Esophagus squamous epithelium (tissue), 5 donors: Measurements from ENCODE around the gene ATP5F1B. TPM values are rescaled to one million over a fixed set of nuclear protein-coding genes. Genes with fewer than 3 reads are reported as not detected.

Experiments
- DNase-seq: peaks from one replicate; lab custom pipeline; 2025; lab: John Stamatoyannopoulos, UW
- H3K27ac ChIP-seq, 4 donors: fragments of 200-600 bp; sonication (generic); one replicate each; pipeline ENCODE4 v1.5.1; 2016 to 2019; ENCODE audit warnings: mild to moderate bottlenecking in 1 of 4
- H3K27me3 ChIP-seq, 4 donors: fragments of 200-600 bp; sonication (generic); 1 replicate in 3 of 4; 2 replicates in 1 of 4; pipeline versions ENCODE4 v1.5.1 to v1.6.0; 2017 to 2021; ENCODE audit warnings: antibody characterized with exemption in 1 of 4
- H3K36me3 ChIP-seq, 3 donors: fragments of 200-600 bp; sonication (generic); one replicate each; pipeline ENCODE4 v1.5.1; 2016 to 2019
- H3K4me1 ChIP-seq, 3 donors: fragments of 200-600 bp; sonication (generic); one replicate each; pipeline ENCODE4 v1.5.1; 2017 to 2019
- H3K4me3 ChIP-seq, 4 donors: fragments of 200-600 bp; sonication (generic); 1 replicate in 3 of 4; 2 replicates in 1 of 4; pipeline ENCODE4 v1.5.1; 2016 to 2019; ENCODE audit warnings: mild to moderate bottlenecking in 2 of 4, moderate library complexity in 1 of 4
- H3K9me3 ChIP-seq, 3 donors: fragments of 200-600 bp; sonication (generic); one replicate each; pipeline ENCODE4 v1.5.1; 2016 to 2019
- CTCF ChIP-seq, 6 experiments: fragments of 450-650 bp in 4 of 6; fragments of 200-600 bp in 2 of 6; sonication (generic) in 2 of 6; IDR thresholded peaks; one replicate each; pipeline ENCODE4 v1.5.1; 2016 to 2019; ENCODE audit warnings: antibody characterized with exemption in 6 of 6, mild to moderate bottlenecking in 4 of 6, moderate library complexity in 4 of 6
- POLR2A ChIP-seq, 4 donors: fragments of 450-650 bp; IDR thresholded peaks; one replicate each; pipeline ENCODE4 v1.6.1; 2017; ENCODE audit warnings: antibody characterized with exemption in 4 of 4, mild to moderate bottlenecking in 4 of 4, moderate library complexity in 3 of 4
- WGBS, 2 donors: methylation state at CpG; one replicate each; pipeline ENCODE4 v1.1.5; 2018; 5-methylcytosine and 5-hydroxymethylcytosine counted together
- intact Hi-C: fragments of 100-400 bp; cut with DNase I; formaldehyde crosslinking; loops from one replicate; pipeline ENCODE4 v1.15.0; 2022
- total RNA-seq, 4 donors: library from RNA; depleted of rRNA; stranded (reverse); fragments of >200 nt; gene quantifications; one replicate each; pipeline ENCODE4 v1.1.0, GENCODE V29; 2016
- donor health status: DM: yes; HTN: yes; CAD: no.

The ATP5F1B gene
- total RNA-seq, 4 donors from 2014 or later = 337 to 726 (median 526) TPM

GRCh38 chr12:56599797-56600196 is 46.0 kb downstream of the ATP5F1B start:
- intact Hi-C loops = no loop called here
- Histone ChIP-seq H3K27ac (peak overlapping the region in 1 of 4 donors; percentile 27), H3K4me1 (no peaks in the 10 kb centered on the region), H3K27me3 (no peaks in the 10 kb centered on the region), H3K9me3 (no peaks in the 10 kb centered on the region), H3K36me3 (peaks cover 55 to 100% (median 72%) of the 10 kb centered on the region in 3 donors), H3K4me3 (no peak overlapping the region)
- no peak for DNase-seq
- TF ChIP-seq POLR2A (IDR thresholded peaks at IDR 0.05) (no peak), CTCF (IDR thresholded peaks at IDR 0.05) (no peak)
- 33 to 90% methylated on average over 2 to 7 of the region's 10 CpGs for WGBS, 2 donors

- Histone ChIP-seq H3K4me1 (peaks cover 0 to 6% (median 0%) of the 10 kb centered on the region in 3 donors), H3K27ac (peak overlapping the region in 1 of 4 donors; percentile 27), H3K36me3 (peaks cover 49 to 93% (median 64%) of the 10 kb centered on the region in 3 donors), H3K9me3 (no peaks in the 10 kb centered on the region), H3K27me3 (no peaks in the 10 kb centered on the region), H3K4me3 (no peak overlapping the region)
- no peak for TF ChIP-seq CTCF (IDR thresholded peaks at IDR 0.05)
- no peak for TF ChIP-seq POLR2A (IDR thresholded peaks at IDR 0.05)
- intact Hi-C loops = no loop called here
- 85 to 98% methylated on average over 6 to 15 of the region's 15 CpGs for WGBS, 2 donors
- no peak for DNase-seq
Measured at GRCh38 chr12:56599041-56599440, 46.7 kb downstream of the ATP5F1B start.

GRCh38 chr12:56596815-56597214 is 49.0 kb downstream of the ATP5F1B start:
- WGBS, 2 donors = 59 to 87% methylated on average over 1 to 2 of the region's 3 CpGs
- TF ChIP-seq CTCF (IDR thresholded peaks at IDR 0.05) = no peak
- no peak for TF ChIP-seq POLR2A (IDR thresholded peaks at IDR 0.05)
- Histone ChIP-seq H3K4me3 (no peak overlapping the region), H3K27ac (peak overlapping the region in 1 of 4 donors; percentile 14), H3K4me1 (peaks cover 0 to 9% (median 0%) of the 10 kb centered on the region in 3 donors), H3K36me3 (peaks cover 38 to 74% (median 43%) of the 10 kb centered on the region in 3 donors), H3K9me3 (no peaks in the 10 kb centered on the region), H3K27me3 (no peaks in the 10 kb centered on the region)
- intact Hi-C loops = no loop called here
- no peak for DNase-seq

- Histone ChIP-seq H3K9me3 (no peaks in the 10 kb centered on the region), H3K27ac (peak overlapping the region in 3 of 4 donors; percentile 28 to 66 (median 42)), H3K4me3 (no peak overlapping the region), H3K4me1 (peaks cover 0 to 14% (median 0%) of the 10 kb centered on the region in 3 donors), H3K36me3 (peaks cover 12 to 70% (median 15%) of the 10 kb centered on the region in 3 donors), H3K27me3 (no peaks in the 10 kb centered on the region)
- TF ChIP-seq POLR2A (IDR thresholded peaks at IDR 0.05) = no peak
- peak; percentile 65 to 74 (median 68) for TF ChIP-seq CTCF (IDR thresholded peaks at IDR 0.05)
- intact Hi-C loops = no loop called here
- no peak for DNase-seq
- 36 to 47% methylated on average over 7 to 8 of the region's 8 CpGs for WGBS, 2 donors
Measured at GRCh38 chr12:56593909-56594621, 51.7 kb downstream of the ATP5F1B start.

GRCh38 chr12:56591961-56592360 is 53.8 kb downstream of the ATP5F1B start:
- intact Hi-C loops = no loop called here
- no peaks in the 10 kb centered on the region for H3K9me3 ChIP-seq
- peaks cover 0 to 14% (median 0%) of the 10 kb centered on the region in 3 donors for H3K4me1 ChIP-seq
- H3K27ac ChIP-seq = no peak overlapping the region
- no peak for DNase-seq
- H3K4me3 ChIP-seq = no peak overlapping the region
- TF ChIP-seq POLR2A (IDR thresholded peaks at IDR 0.05) (no peak), CTCF (IDR thresholded peaks at IDR 0.05) (no peak)
- H3K27me3 ChIP-seq = no peaks in the 10 kb centered on the region
- H3K36me3 ChIP-seq = peaks cover 0 to 70% (median 20%) of the 10 kb centered on the region in 3 donors
